ENCODE results near the gene TENM3. TPM values are rescaled to one million over a fixed set of nuclear protein-coding genes. Genes with fewer than 3 reads are reported as not detected.

Gene TENM3
- total RNA-seq, 4 donors from 2014 or later, result 0.69 to 8.2 (median 2.3) TPM

DNA sequence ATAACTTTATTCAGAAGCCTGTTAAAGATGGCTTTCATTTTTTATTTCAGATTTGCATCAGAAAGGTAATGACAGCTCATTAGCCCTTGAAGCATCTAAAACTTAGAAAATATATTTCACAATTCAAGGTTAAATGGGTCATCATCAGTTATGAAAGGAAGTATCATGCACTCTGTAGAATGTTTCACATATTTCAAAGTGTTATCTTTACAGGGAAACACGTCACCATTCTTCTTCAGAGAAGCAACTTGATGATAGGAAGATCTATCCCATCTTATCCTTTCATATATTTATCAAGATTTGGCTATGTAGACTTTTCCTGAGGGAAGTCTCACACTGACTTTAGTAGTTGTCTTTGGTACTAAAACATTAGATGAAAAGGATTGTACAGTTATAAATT is 277.8 kb downstream of the TENM3 start:
- intact Hi-C loops (cut with DNase I; ENCODE audit: low total_unique reads), result no loop called here
- TF ChIP-seq, protein P1, sequence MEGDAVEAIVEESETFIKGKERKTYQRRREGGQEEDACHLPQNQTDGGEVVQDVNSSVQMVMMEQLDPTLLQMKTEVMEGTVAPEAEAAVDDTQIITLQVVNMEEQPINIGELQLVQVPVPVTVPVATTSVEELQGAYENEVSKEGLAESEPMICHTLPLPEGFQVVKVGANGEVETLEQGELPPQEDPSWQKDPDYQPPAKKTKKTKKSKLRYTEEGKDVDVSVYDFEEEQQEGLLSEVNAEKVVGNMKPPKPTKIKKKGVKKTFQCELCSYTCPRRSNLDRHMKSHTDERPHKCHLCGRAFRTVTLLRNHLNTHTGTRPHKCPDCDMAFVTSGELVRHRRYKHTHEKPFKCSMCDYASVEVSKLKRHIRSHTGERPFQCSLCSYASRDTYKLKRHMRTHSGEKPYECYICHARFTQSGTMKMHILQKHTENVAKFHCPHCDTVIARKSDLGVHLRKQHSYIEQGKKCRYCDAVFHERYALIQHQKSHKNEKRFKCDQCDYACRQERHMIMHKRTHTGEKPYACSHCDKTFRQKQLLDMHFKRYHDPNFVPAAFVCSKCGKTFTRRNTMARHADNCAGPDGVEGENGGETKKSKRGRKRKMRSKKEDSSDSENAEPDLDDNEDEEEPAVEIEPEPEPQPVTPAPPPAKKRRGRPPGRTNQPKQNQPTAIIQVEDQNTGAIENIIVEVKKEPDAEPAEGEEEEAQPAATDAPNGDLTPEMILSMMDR (IDR thresholded peaks at IDR 0.05), result no peak
- no peak for TF ChIP-seq POLR2A (IDR thresholded peaks at IDR 0.05)
- no peak for DNase-seq (ENCODE audit: low spot score in 2 of 2)
- H3K4me3 ChIP-seq (ENCODE audit: low read depth, poor library complexity, severe bottlenecking), result no peak overlapping the region
- WGBS, 2 donors, result 26 to 29% methylated on average over 1 of the region's 1 CpG

DNA sequence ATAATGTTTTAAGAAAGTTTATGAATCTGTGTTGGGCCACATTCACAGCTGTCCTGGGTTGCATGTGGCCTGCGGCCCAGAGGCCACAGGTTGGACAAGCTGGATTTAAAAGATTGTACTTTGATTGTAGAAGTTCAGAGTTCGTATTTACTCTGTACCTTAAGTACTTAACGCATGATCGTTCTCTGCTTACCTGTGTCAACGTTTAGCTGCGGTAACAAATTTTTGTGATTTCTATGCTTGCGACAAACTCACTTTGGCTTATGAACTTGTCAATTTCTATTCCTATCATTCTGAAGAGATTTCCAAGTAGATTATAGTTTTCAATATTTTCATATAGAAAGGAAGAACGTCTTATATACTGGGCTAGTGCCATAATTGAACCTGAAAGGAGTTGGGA is 285.6 kb downstream of the TENM3 start:
- intact Hi-C loops (cut with DNase I; ENCODE audit: low total_unique reads), result no loop called here
- no peak overlapping the region for H3K4me3 ChIP-seq (ENCODE audit: low read depth, poor library complexity, severe bottlenecking)
- 91 to 94% methylated on average over 8 of the region's 8 CpGs for WGBS, 2 donors

DNA sequence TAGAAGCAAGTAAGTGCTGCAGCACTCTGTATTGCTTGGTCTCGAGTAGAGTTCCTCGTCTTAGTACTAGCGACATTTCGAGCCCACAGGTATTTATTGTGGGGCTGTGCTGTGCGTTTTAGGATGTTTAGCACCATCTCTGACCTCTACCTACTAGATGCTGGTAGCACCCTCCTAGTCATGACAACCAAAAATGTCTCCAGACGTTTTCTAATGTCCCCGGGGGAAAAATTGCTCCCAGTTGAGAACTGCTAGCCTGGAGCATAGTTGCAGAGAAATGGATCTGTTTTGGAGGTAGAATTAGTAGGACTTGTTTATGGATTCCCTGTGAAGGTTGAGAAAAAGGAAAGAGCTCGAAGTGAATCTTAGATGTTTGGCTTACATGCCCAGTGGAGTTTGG is 287.2 kb downstream of the TENM3 start:
- 85 to 87% methylated on average over 8 of the region's 8 CpGs for WGBS, 2 donors
- intact Hi-C loops (cut with DNase I; ENCODE audit: low total_unique reads), result no loop called here
- TF ChIP-seq, protein P1 (IDR thresholded peaks at IDR 0.05), result no peak
- TF ChIP-seq POLR2A (IDR thresholded peaks at IDR 0.05), result no peak
- H3K4me3 ChIP-seq (ENCODE audit: low read depth, poor library complexity, severe bottlenecking), result no peak overlapping the region
- DNase-seq (ENCODE audit: low spot score in 2 of 2), result no peak

More for the DNA sequence above, 285.6 kb downstream of the TENM3 start:
- no peak for DNase-seq (ENCODE audit: low spot score in 2 of 2)
- TF ChIP-seq, protein P1 (IDR thresholded peaks at IDR 0.05), result no peak
- no peak for TF ChIP-seq POLR2A (IDR thresholded peaks at IDR 0.05)

DNA sequence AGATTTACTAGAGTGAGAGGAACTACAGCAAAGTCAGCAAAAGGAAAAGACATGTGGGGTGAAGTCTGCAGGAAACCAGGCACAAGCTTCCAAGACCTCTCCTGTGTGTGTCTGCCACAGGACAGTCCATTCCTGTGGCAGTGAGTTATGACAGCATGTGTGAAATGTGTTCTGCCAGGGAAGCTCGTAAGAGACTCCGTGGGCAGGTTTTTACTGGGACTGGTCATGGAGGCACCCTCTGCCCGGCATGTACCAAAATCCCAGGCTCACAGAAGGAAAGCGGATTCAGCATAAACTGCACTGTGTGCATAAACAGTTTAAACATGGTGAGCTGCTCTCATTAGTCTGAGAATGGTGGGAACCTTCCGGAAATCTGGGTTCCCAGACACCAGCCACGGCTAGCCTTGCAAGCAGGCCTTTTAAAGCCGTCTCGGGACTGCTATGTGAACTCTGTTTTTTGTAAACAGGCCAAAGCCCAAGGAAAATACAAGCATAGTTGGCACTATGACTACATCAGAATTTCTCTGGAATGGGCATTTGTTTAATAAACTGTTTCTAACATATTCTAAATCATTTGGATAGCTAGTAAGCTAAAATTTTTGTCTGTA is 288.5 kb downstream of the TENM3 start:
- 50% methylated on average over 8 of the region's 8 CpGs for WGBS, 2 donors
- no peak for TF ChIP-seq POLR2A (IDR thresholded peaks at IDR 0.05)
- TF ChIP-seq, protein P1 (IDR thresholded peaks at IDR 0.05), result no peak
- no peak for DNase-seq (ENCODE audit: low spot score in 2 of 2)
- no peak overlapping the region for H3K4me3 ChIP-seq (ENCODE audit: low read depth, poor library complexity, severe bottlenecking)
- intact Hi-C loops (cut with DNase I; ENCODE audit: low total_unique reads), result no loop called here

DNA sequence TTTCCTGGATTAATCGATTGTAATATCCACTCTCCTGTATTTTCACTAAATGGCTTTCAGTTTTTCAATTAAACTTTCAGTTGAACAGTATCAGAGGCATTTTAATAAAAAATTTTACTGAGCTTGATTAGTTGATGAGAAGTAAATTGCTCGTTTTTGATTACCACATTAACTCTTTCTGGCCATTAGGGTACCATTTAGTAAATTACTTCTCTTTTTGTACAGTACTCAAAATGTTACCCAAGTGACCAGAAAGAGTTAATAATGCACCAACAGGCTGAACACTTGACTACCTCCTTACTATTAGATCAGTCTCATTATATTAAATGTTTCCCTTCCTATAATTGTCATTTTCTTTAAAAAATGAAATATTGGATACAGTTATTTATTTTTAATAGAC is 289.2 kb downstream of the TENM3 start:
- no peak for DNase-seq (ENCODE audit: low spot score in 2 of 2)

More for the DNA sequence above, 289.2 kb downstream of the TENM3 start:
- WGBS, 2 donors, result 70 to 83% methylated on average over 2 of the region's 2 CpGs
- intact Hi-C loops (cut with DNase I; ENCODE audit: low total_unique reads), result no loop called here
- no peak for TF ChIP-seq POLR2A (IDR thresholded peaks at IDR 0.05)
- TF ChIP-seq, protein P1 (IDR thresholded peaks at IDR 0.05), result no peak
- H3K4me3 ChIP-seq (ENCODE audit: low read depth, poor library complexity, severe bottlenecking), result no peak overlapping the region

Measured in lower leg skin (tissue), 4 donors.